T-helper 2 cell treated with Interferon-gamma antibody and Interleukin-4, amounts not matched to agents 100 ng/mL and 5 ng/mL, for 36 hours (primary cell): ENCODE data around the gene TNFRSF21. TPM values are rescaled to one million over a fixed set of nuclear protein-coding genes. Genes with fewer than 3 reads are reported as not detected.
"Not testable (repeated sequence)": the region's sequence is repeated elsewhere in the genome, so short reads cannot be mapped to it uniquely, and the experiment has no call there.

Source experiments
- intact Hi-C: fragments of 100-400 bp; cut with micrococcal nuclease; formaldehyde crosslinking; loops from one replicate; pipeline ENCODE4 v1.15.1; 2023
- total RNA-seq: library from RNA; stranded (reverse); gene quantifications from 2 replicates; pipeline ENCODE4 v1.2.3, GENCODE V29; 2022

TNFRSF21 gene
- total RNA-seq, 1 donor from 2014 or later: 0.20 TPM

DNA sequence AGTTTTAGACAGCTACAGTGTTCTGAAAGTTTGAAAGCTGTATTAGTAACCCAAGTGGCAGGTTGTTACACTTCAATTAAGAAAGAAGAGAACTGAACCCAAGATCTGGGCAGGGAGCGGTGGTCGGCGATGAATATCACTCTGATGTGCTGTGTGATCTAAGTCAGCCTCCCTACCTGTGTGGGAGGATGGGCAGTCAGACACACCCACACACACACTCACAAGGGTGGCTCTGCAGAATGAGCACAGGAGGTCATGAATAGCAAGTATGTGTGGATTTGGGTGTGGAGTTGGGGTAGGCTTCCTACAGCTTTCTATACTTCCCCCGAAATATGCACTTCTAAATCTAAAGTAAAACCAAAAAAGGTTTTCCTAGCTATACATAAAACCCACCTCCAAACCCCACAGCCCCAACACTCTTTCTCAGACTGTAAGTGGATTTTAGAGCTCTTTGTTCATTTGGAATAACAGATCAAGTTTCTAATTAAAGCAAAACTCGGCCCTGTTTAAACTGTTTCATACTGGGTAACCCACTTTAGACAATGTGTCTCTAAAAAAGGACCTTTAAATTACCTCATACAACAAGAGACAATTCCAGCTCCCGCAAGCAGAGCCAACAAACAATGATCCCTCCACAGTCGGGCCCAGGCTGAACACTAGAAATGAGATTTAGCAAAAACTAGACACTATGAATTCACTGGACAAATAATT lies 19.4 kb downstream of the TNFRSF21 start:
- intact Hi-C loops: no loop called here

DNA sequence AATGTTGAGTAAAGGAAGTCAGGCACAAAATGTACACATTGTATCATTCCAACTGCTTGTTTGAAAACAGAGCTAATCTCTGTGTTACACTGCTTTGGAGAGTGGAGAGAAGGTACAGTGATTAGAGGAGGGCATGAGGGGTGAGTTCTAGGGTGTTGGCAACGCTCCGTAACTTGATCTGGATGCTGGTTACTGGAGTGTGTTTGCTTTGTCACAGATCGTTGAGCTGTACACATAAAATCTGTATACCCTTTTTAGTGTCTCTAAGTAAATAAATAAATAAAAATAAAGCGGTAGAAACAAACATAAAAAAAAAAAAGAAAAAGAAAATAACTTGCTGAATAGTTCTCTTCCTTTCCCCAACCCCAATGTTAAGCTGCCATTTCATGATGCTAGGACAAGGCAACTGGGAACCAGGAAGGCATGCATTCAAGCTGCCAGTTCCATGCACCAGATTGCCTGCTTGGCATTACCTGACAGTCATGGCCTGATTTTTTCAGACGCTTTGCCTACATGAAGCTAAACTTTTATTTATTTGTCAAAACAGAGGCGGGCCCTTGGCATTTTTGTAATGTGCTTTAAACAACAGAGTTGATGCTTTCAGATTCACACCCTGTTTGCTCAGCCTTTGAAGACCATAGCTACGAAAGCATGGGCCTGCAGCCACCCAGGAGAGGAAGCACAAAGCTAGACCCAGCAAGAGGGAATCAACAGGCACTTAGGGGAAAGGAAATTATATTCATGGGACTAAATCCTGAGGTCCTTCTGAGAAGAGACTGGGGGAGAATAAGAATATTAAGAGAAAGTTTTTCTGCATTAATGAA lies 21.2 kb downstream of the TNFRSF21 start:
- intact Hi-C loops: no loop called here

DNA sequence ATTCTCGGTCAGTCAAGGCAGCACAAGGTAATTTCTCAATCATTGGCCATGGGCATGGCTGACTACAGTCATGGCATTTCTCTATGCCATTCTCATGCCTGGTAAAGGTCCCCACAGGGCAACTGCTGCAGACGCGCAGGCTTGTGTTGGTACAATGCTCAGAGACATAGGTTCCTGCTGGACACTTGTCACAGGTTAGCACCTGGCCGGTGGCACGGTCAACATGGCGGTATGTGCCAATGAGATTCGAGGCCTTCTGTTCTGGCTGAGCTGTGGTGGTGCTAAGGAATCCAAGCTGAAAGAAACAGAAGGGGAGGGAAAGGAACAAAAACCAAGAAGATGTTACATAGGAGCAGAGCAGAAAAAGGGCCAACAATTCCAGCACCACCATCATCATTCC lies 23.4 kb downstream of the TNFRSF21 start:
- intact Hi-C loops: no loop called here

DNA sequence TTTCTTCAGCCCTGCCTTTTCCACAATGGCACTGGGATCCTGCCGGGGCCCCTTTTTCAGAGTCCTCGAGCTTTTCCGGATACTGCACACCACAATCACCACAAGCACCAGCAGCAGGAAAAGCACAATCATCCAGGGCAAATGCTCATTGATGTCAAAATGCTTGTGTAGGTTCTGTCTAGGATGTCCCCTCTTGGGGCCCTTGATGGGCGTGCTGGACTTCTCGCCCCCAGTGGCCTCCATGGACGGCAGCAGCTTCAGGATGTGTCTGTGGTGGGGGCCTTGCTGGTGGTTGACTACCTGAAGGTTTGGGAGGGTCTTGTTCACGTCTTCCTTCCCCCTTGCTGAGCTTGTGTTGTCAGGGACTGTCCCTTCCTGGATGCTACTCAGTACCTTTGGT lies 25.7 kb downstream of the TNFRSF21 start:
- intact Hi-C loops: no loop called here

DNA sequence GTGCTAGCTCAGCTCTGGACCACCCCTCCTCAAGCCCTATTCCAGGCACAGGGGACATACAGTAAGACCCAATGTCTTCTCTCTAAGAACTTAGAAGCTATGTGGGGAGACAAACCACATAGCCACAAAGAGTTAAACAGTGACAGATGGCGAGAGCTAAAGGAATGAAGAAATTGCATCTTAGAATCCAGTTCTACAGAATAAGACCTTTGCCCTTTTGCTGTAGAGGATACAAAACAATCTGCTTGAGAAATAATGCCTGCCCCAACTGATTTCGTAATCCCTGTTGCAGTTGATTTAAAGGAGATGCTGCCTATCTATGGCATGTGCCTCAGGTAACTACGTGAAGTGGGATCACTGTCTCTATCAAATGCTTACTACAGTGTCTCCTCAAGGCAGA lies 31.2 kb downstream of the TNFRSF21 start:
- intact Hi-C loops: no loop called here

DNA sequence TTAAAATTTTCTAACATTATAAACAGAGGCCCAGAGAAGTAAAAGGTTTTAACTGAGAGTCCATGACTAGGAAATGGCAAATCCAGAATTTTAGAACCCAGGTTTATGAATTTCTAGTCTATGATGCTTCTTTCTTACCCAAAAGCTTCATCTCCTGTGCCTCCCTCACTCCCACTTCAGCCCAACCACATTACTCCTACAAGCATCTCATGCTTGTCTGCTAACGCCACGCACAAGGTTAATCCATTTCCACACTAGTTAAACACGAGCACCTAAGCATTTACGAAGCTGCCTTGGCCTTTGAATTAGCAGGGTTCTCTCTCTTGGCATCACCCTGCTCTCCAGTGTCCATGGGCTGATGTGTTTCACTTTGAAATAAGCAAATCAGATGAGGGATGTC lies 32.0 kb downstream of the TNFRSF21 start:
- intact Hi-C loops: no loop called here

DNA sequence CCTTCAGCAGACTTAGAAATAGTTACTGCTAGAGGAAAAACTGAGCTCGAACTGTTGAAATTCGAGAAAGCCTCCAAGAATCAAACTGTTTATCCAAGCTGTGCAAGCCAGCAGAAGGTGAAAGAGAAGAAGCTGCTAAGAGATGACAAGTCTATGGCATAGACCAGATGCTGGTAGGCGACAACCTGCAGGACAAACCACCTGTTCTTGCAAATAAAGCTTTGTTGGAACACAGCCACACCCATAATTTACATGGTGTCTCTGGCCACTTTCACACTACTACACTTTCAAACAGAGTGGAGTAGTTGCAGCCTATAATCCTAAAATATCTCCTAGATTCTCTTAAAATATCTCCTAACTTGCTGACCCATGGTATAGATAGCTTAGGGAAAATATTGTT lies 33.3 kb downstream of the TNFRSF21 start:
- intact Hi-C loops: no loop called here

DNA sequence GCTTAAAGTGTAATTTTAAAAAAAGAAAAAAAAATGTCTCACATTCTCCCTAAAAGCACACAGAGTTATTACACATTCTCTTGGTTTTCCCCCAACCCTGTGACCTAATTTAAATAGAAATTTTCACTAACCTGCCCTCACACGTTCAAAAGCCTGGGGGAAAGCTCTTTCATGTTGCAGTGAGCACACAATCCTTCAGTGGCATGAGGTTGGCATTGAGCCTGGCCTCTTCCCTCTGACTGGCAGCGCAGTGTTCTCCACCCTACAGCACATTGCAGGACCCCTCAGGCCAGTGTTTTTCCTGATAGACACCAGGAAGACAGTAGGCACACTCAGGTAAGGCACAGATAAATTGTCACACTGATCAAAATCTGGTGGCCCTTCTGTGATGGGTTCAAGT lies 34.1 kb downstream of the TNFRSF21 start:
- intact Hi-C loops: no loop called here

DNA sequence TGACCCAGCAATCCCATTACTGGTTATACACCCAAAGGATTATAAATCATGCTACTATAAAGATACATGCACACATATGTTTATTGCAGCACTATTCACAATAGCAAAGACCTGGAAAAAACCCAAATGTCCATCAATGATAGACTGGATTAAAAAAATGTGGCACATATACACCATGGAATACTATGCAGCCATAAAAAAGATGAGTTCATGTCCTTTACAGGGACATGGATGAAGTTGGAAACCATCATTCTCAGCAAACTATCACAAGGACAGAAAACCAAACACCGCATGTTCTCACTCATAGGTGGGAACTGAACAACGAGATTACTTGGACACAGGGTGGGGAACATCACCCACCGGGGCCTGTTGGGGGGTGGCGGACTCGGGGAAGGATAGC lies 34.6 kb downstream of the TNFRSF21 start:
- intact Hi-C loops: not testable (repeated sequence)

DNA sequence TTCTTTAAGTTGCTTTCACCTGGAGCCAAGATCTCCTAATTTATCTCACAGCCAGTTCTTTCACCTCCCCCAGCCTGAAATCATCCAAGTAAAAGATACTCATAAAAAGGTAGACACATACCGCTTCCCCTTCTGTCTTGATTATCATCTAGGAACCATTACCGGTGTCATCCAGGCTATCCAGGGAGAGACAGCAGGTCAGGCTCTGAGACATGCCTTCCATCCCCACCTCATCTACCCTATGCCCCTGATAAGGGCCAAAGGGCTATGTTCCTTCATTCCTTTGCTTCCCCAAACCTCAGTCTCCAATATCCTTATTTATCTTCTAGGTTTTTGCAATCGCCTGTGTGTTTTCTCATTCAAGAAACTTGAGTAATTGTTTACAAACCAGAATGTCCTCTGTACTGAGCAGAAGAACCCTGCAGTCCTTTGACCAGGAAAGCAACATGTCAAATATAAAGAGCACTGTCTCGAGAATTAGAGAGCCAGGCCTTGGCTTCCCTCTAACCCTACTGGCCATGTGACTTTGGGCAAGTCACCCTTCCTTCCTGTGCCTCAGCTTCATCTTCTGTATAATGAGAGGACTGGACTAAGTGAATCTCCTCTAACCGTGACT lies 41.0 kb downstream of the TNFRSF21 start:
- intact Hi-C loops: no loop called here

DNA sequence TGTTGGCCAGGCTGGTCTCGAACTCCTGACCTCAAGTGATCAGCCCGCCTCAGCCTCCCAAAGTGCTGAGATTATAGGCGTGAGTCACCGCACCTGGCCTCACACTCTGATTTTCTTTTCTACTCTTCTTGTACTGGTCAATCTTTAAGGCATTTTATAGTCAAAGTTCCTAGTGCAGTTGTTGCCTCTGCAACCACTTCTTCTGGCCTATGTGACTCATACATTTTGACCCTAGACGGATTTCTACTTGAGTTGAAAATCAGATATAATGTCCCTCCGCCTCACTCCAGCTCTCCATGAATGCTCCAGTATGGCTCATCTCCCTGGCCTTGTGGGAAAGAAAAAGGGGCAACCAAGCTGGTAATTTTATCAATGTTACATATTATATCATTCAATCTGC lies 42.4 kb downstream of the TNFRSF21 start:
- intact Hi-C loops: no loop called here

DNA sequence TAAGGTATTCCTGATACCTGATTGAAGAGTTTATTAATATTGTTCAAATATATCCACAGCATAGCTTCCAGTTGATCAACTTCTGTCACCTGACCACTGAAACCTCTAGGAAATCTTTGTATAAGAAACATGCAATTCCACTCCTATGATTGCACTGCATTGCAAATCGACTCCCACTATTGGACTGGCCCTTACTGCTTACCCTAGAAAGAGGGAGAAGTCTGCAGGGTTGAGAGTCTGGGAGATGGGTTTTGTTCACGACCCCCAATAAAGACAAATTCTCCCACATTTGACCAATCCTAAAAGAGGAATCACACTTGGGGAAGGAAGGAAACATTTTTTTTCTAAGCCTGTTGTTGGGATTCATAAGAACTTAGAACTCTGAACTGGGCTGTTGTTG lies 43.7 kb downstream of the TNFRSF21 start:
- intact Hi-C loops: no loop called here

DNA sequence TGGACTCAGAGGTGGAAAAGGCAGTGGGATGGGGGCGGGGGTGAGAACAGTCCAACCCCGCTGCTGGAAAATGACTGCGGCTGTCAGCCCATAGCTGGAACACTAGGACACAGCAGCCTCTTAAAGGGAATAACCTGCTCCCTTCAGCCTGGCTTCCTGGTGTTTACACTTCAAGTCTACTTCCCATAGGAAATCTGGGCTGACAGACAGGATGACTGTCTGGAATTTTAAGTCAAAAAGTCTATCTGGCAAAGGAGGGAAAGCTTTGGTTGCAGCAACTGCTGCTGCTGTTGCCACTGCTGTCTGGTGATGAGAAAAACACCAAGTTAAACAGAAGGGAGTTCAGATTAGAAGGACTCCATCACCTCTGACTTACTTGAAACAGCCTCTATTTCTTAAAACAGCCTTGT lies 44.9 kb downstream of the TNFRSF21 start:
- intact Hi-C loops: no loop called here

DNA sequence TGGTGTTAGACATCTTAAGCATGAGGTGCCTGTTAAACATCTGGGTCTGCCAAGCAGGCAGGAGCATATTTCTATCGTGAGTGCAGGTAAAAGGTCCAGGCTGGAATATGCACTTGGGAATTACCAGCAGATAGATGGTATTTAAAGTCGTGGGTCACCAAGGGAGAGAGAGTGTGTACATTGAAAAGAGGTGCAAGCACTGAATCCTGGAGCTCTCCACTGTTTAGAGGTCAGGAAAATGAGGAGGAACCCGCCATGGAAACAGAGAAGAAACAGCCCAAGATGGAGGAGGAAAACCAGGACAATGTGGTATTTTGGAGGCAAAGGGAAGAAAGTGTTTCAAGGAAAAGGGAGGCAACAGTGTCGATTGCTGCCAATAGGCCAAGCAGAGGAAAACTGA lies 46.4 kb downstream of the TNFRSF21 start:
- intact Hi-C loops: no loop called here

DNA sequence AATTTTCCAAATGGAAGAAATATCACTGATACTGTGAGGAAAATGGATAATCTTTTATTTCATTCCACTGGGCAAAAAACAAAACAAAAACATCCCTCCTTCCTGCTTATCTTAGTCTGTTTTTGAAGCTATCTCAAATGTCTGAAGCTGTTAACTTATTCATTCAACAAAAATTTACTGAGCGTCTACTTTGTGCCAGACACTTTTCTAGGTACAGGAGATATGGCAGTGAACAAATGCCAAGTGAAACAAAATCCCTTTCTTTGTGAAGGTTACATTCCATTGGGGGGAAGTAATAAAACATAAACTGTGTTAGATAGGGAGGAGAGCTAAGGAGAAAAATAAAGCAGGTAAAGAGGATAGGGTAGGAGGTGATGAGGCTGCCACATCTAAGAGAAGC lies 47.5 kb downstream of the TNFRSF21 start:
- intact Hi-C loops: no loop called here

DNA sequence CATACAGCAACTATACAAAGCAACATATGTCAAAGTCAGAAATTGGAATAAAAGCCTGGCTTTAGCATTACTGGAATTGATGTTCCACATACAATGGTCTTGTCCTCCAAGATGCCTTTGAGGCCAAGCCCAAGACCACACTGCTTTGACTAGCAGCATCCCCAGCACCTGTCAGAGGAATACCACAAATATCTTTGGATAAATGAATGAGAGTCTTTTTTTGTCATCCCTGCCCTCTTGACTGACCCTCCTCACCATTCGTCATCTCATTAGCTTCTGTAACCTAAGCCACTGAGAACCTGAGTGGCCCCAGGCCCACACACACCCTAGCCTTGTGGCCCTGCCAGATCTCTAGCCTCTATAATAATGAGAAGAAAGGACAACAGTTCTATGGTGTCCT lies 48.5 kb downstream of the TNFRSF21 start:
- intact Hi-C loops: no loop called here

DNA sequence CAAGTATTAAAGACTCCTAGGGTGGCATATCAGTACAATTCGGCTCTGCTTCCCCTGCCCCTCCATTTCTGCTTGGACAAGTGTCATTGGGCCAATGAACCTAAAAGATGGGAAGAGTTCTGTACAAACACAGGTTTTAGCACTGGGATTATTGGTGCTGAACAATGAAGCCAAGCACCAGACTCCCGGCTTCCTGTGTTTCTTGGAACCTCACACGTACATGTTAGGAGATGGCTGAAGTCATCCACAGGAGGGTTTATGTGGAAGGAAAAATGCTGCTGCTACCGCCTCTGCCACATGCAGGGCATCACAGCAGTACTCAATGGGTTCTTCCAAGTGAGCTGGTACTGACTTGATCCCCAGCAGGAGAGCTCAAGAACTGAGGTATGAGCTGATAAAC lies 49.7 kb downstream of the TNFRSF21 start:
- intact Hi-C loops: no loop called here

DNA sequence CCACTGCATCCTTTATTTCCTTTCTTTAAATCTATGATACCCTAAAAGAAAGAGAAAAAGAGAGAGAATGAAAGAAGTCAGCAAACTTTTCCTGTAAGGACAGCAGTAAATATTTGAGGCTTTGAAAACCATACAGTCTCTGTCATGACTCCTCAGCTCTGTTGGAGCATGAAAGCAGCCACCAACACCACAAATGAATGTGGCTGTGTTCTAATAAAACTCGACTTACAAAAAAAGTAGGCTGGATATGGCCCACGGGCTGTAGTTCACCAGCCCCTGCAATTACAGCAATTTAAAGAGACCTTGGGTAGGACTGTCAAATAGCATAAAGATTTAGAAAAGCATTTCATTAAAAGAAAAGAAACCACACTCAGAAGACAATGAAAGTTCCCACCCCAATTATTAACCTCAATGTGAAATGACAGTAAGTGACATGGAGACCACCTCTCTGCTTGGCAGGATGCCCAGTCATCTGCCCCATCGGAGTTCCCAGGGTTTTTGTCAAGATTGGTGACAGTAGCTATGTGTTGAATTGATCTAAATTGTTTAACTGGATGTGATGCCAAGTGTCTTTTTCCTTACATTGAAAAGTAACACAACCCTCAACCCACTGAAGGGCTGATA lies 50.9 kb downstream of the TNFRSF21 start:
- intact Hi-C loops: no loop called here

DNA sequence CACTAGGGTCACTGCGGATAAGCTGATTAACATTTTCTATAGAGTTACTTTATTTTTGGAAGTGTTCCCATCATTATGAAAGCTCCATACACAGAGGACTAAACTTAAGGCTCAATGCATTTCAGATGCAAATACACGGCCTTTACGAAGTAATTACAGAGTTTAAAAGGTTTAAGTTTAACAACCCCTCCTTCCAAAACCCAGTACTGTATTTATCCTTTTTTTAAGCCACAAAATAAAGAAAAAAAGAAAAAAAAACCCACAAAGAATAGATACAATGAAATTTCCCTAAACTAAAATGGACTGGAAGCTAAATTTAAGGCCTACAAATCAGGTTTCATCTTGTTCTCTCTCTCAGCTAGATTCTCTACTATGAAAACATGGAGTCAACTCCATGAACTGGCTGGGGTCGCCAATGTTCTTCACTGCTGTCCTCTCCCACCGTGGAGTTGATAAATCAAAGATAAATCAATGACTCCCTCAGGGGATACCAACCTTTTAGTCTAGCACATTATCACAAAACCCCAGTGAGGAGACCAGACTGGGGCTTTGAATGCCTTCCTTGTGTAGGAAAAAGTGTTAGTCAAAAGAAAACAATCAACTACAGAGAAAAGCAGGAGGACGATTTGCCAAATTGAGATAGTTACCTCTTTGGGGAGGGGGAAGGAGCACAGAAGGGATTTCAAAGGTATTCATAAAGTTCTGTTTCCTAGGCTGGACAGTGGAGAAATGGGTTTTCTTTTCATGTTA lies 52.5 kb downstream of the TNFRSF21 start:
- intact Hi-C loops: no loop called here

DNA sequence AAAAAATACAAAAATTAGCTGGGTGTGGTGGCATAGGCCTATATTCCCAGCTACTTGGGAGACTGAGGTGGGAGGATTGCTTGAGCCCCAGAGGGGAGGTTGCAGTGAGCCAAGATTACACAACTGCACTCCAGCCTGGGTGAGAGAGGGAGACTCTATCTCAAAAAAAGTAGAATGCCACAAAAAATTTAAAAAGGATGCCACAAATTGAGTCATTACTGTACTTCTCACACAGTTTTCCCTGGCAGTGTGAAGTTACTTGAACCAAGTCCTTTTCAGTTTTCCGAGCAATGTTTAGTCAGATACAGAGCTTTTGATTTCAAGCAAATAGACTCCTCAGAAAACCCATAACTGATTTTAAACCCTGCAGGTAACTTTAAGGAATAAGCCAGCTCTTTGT lies 53.3 kb downstream of the TNFRSF21 start:
- intact Hi-C loops: no loop called here

DNA sequence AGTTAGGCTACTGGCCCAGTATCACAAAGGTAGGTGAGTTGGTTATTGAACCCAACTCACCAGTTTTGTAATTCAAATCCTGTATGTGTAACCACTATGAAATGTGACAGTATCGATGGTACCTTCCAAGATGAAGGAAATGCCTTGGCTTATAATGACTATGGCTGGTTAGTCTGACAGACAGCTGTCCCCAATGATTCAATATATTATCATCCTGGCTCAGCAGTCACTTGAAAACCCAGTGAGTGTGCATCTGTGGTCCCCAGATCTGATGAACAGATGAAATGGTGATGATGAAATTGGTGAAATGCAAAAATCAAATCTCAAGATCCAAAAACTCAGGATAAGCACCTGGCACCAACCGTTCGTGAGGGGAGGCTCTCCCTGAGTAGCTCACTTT lies 54.8 kb downstream of the TNFRSF21 start:
- intact Hi-C loops: no loop called here
